Measurements from ENCODE around the gene CNOT10. TPM values are rescaled to one million over a fixed set of nuclear protein-coding genes. Genes with fewer than 3 reads are reported as not detected.

Gene CNOT10
- total RNA-seq, 1 donor from 2014 or later, result 15.5 TPM

Other genes with a start within 250 kb of the CNOT10 start
- 10.9 TPM for gene CMTM6, start 182.3 kb upstream of the CNOT10 start, total RNA-seq
- 53.5 TPM for gene DYNC1LI1, start 114.3 kb upstream of the CNOT10 start, total RNA-seq
- gene TRIM71, start 132.8 kb downstream of the CNOT10 start, total RNA-seq, result not detected